Measurements from ENCODE around the gene GRIFIN. TPM values are rescaled to one million over a fixed set of nuclear protein-coding genes. Genes with fewer than 3 reads are reported as not detected.

The GRIFIN gene
- total and polyA plus RNA-seq, 4 donors: not detected

DNA sequence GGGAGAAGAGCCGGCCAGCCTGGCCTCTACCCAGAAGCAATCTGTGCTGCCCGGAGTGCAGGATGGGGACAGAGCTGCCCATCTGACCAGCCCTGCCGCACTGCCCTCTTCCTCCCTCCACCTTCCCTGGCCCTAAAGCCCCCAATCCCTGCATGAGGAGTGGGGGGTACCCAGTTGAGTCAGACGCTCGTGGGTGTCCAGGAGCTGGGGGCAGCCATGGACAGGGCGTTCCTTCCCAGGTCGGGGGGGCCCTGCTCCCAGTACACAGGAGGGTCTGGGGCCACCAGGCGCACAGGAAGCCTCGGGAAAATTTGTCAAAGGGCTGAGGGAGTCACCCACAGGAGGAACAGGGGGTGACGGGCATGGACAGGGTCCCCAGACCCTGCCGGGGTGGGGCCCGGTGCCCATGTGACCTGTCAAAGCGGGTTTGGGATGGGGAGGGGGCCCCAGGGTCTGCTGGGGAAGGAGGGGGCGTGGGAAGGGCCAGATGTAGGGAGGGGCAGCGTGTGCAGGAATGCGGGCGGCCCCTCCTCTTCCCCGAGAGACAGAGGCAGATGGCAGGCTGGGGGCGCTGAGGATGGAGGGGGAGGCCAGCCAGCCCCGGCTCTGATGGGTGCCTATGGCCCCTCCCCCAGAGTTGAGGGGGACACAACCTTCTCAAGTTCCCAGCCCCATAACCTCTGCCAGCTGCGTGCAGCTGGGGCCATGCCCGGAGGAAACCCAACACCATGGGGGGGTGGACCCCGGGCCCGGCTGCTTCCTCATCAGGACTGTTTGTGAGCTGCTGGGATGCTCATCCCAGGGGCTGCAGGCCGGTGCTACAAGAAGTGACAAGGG is 21.5 kb upstream of the GRIFIN start:
- peaks cover 0 to 2% (median 0%) of the 10 kb centered on the region in 4 donors for H3K9me3 ChIP-seq (ENCODE audit: control insufficient read depth in 4 of 4, insufficient read depth in 3 of 4, low read length in 3 of 4)
- 32 to 43% methylated on average over 22 to 24 of the region's 25 CpGs for WGBS, 2 donors
- no peaks in the 10 kb centered on the region for H3K27me3 ChIP-seq (ENCODE audit: control insufficient read depth in 3 of 3, insufficient read depth in 3 of 3, low read length in 2 of 3)
- ATAC-seq (ENCODE audit: insufficient read depth, low FRiP score) (no peak), DNase-seq (peak; percentile 88 to 90 (median 90))
- H3K9ac ChIP-seq (ENCODE audit: insufficient read depth in 1 of 2, low read length in 2 of 2): no peak overlapping the region
- H3K36me3 ChIP-seq (ENCODE audit: control insufficient read depth in 4 of 4, insufficient read depth in 4 of 4, low read length in 4 of 4): no peaks in the 10 kb centered on the region
- H3K27ac ChIP-seq (ENCODE audit: low read depth in 1 of 2, low read length in 1 of 2): no peak overlapping the region
- TF ChIP-seq, protein P1, sequence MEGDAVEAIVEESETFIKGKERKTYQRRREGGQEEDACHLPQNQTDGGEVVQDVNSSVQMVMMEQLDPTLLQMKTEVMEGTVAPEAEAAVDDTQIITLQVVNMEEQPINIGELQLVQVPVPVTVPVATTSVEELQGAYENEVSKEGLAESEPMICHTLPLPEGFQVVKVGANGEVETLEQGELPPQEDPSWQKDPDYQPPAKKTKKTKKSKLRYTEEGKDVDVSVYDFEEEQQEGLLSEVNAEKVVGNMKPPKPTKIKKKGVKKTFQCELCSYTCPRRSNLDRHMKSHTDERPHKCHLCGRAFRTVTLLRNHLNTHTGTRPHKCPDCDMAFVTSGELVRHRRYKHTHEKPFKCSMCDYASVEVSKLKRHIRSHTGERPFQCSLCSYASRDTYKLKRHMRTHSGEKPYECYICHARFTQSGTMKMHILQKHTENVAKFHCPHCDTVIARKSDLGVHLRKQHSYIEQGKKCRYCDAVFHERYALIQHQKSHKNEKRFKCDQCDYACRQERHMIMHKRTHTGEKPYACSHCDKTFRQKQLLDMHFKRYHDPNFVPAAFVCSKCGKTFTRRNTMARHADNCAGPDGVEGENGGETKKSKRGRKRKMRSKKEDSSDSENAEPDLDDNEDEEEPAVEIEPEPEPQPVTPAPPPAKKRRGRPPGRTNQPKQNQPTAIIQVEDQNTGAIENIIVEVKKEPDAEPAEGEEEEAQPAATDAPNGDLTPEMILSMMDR (IDR thresholded peaks at IDR 0.05; ENCODE audit: control extremely low read depth, extremely low read depth): no peak
- peaks cover 0 to 26% (median 13%) of the 10 kb centered on the region in 5 donors for H3K4me1 ChIP-seq (ENCODE audit: control insufficient read depth in 5 of 5, insufficient read depth in 5 of 5, low read length in 5 of 5)
- H3K4me3 ChIP-seq: no peak overlapping the region

DNA sequence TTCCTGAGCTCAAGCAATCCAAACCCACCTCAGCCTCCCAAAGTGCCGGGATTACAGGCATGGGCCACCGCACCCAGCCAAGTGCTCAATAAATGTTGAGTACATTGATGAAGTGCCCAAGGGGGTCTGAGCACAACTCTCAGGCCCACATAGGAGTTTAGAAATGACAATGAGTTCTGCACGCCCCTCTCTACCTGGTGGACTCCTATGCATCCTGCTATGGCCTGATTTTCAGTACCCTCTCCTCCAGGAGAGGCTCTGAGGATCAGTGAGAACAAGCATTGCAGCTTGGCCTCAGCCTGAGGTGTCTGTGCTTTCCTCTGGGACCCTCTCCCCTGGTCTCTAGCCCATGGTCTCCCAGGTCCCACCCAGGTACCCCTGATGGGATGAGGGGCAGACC is 20.9 kb upstream of the GRIFIN start:
- DNase-seq: no peak
- Histone ChIP-seq H3K4me1 (ENCODE audit: control insufficient read depth in 5 of 5, insufficient read depth in 5 of 5, low read length in 5 of 5) (peaks cover 0 to 26% (median 15%) of the 10 kb centered on the region in 5 donors), H3K4me3 (no peak overlapping the region), H3K27ac (ENCODE audit: low read depth in 1 of 2, low read length in 1 of 2) (no peak overlapping the region), H3K27me3 (ENCODE audit: control insufficient read depth in 3 of 3, insufficient read depth in 3 of 3, low read length in 2 of 3) (no peaks in the 10 kb centered on the region), H3K36me3 (ENCODE audit: control insufficient read depth in 4 of 4, insufficient read depth in 4 of 4, low read length in 4 of 4) (no peaks in the 10 kb centered on the region), H3K9me3 (ENCODE audit: control insufficient read depth in 4 of 4, insufficient read depth in 3 of 4, low read length in 3 of 4) (peaks cover 0 to 2% (median 0%) of the 10 kb centered on the region in 4 donors), H3K9ac (ENCODE audit: insufficient read depth in 1 of 2, low read length in 2 of 2) (no peak overlapping the region)
- TF ChIP-seq, protein P1 (IDR thresholded peaks at IDR 0.05; ENCODE audit: control extremely low read depth, extremely low read depth): no peak
- ATAC-seq (ENCODE audit: insufficient read depth, low FRiP score): no peak
- WGBS, 2 donors: 96 to 98% methylated on average over 3 of the region's 3 CpGs

DNA sequence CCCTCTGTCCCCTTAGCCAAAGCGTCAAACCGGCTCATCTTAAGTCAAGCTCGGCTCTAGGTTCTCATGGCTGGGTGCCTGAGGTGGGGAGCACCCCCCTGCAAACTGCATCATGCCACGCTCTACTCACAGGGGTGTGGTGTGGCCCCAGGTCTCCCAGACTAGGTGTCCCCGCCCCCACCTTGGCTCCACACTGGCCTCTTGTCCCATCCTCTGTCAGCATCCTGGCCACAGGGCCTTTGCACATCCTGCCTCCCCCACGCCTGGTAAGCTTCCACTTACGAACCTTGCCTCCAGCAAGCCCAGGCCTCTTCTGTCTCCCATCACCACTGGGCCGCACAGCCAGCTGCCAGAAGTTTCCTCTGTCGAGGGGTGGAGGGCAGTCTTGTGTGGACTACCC is 20.2 kb upstream of the GRIFIN start:
- Histone ChIP-seq H3K36me3 (ENCODE audit: control insufficient read depth in 4 of 4, insufficient read depth in 4 of 4, low read length in 4 of 4) (no peaks in the 10 kb centered on the region), H3K4me3 (no peak overlapping the region), H3K4me1 (ENCODE audit: control insufficient read depth in 5 of 5, insufficient read depth in 5 of 5, low read length in 5 of 5) (peaks cover 0 to 26% (median 15%) of the 10 kb centered on the region in 5 donors), H3K27ac (ENCODE audit: low read depth in 1 of 2, low read length in 1 of 2) (no peak overlapping the region), H3K27me3 (ENCODE audit: control insufficient read depth in 3 of 3, insufficient read depth in 3 of 3, low read length in 2 of 3) (no peaks in the 10 kb centered on the region), H3K9ac (ENCODE audit: insufficient read depth in 1 of 2, low read length in 2 of 2) (no peak overlapping the region), H3K9me3 (ENCODE audit: control insufficient read depth in 4 of 4, insufficient read depth in 3 of 4, low read length in 3 of 4) (peaks cover 0 to 2% (median 0%) of the 10 kb centered on the region in 4 donors)
- ATAC-seq (ENCODE audit: insufficient read depth, low FRiP score): no peak
- TF ChIP-seq, protein P1 (IDR thresholded peaks at IDR 0.05; ENCODE audit: control extremely low read depth, extremely low read depth): no peak
- DNase-seq: no peak
- WGBS, 2 donors: 89 to 95% methylated on average over 9 of the region's 9 CpGs
